Measurements from ENCODE around the gene WARS2.

GRCh38 chr1:118982266-118982665, 158.2 kb downstream of the WARS2 start:
- TF ChIP-seq CTCF (IDR thresholded peaks at IDR 0.05) (no peak), POLR2A (IDR thresholded peaks at IDR 0.05) (no peak)

Measured in right lobe of liver (tissue), 4 donors.